Measurements from ENCODE around the gene SYT6. TPM values are rescaled to one million over a fixed set of nuclear protein-coding genes. Genes with fewer than 3 reads are reported as not detected.

SYT6 gene
- total RNA-seq, 4 donors from 2014 or later = 0.30 to 0.44 TPM; not detected in 2

DNA sequence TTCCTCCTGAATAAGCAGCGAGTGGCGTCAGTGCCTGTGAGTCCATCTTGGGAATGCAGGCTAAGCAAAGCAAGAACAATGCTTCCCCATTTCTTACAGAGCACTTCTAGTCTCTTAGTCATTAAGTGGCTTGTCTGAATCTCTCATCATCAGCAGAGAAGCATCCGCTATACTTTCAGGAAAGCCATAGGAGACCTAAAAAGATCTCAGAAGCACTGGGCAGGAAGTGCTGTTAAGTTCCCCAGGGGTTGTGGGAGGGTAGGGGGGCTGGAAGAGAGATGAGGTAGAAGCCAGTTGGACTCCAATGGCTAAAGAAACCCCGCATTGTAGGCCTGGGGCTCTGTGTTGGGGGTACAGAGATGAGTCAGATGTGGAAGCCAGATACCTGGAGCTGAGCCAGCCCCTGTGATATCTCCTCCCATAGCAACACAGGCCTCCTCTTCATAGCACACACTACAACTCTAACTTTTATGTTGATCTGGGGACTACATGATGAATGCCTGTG, 44.9 kb downstream of the SYT6 start:
- no peaks in the 10 kb centered on the region for H3K4me1 ChIP-seq
- no peak for DNase-seq (ENCODE audit: low spot score in 2 of 2)
- H3K27ac ChIP-seq = no peak overlapping the region
- no peaks in the 10 kb centered on the region for H3K27me3 ChIP-seq
- H3K9me3 ChIP-seq = no peaks in the 10 kb centered on the region
- H3K36me3 ChIP-seq = no peaks in the 10 kb centered on the region
- 68 to 78% methylated on average over 4 of the region's 4 CpGs for WGBS, 2 donors
- no peak overlapping the region for H3K4me3 ChIP-seq
- TF ChIP-seq POLR2A (IDR thresholded peaks at IDR 0.05) (no peak), EP300 (IDR thresholded peaks at IDR 0.05) (no peak)
- TF ChIP-seq, protein P1, sequence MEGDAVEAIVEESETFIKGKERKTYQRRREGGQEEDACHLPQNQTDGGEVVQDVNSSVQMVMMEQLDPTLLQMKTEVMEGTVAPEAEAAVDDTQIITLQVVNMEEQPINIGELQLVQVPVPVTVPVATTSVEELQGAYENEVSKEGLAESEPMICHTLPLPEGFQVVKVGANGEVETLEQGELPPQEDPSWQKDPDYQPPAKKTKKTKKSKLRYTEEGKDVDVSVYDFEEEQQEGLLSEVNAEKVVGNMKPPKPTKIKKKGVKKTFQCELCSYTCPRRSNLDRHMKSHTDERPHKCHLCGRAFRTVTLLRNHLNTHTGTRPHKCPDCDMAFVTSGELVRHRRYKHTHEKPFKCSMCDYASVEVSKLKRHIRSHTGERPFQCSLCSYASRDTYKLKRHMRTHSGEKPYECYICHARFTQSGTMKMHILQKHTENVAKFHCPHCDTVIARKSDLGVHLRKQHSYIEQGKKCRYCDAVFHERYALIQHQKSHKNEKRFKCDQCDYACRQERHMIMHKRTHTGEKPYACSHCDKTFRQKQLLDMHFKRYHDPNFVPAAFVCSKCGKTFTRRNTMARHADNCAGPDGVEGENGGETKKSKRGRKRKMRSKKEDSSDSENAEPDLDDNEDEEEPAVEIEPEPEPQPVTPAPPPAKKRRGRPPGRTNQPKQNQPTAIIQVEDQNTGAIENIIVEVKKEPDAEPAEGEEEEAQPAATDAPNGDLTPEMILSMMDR (IDR thresholded peaks at IDR 0.05) = no peak

- Histone ChIP-seq H3K27ac (no peak overlapping the region), H3K36me3 (no peaks in the 10 kb centered on the region), H3K4me1 (no peaks in the 10 kb centered on the region), H3K4me3 (no peak overlapping the region), H3K27me3 (no peaks in the 10 kb centered on the region), H3K9me3 (no peaks in the 10 kb centered on the region)
- DNase-seq (ENCODE audit: low spot score in 2 of 2) = no peak
- TF ChIP-seq, protein P1 (IDR thresholded peaks at IDR 0.05) = no peak
- no peak for TF ChIP-seq EP300 (IDR thresholded peaks at IDR 0.05)
- no peak for TF ChIP-seq POLR2A (IDR thresholded peaks at IDR 0.05)
- WGBS, 2 donors = 82 to 85% methylated on average over 7 of the region's 7 CpGs
These were observed 45.9 kb downstream of the SYT6 start for GRCh38 chr1:114107474-114108435.

GRCh38 chr1:114105421-114105979, 48.2 kb downstream of the SYT6 start:
- no peaks in the 10 kb centered on the region for H3K36me3 ChIP-seq
- H3K27ac ChIP-seq = no peak overlapping the region
- H3K9me3 ChIP-seq = no peaks in the 10 kb centered on the region
- no peaks in the 10 kb centered on the region for H3K4me1 ChIP-seq
- 52 to 57% methylated on average over 14 of the region's 14 CpGs for WGBS, 2 donors
- H3K4me3 ChIP-seq = no peak overlapping the region
- TF ChIP-seq, protein P1 (IDR thresholded peaks at IDR 0.05) = no peak
- TF ChIP-seq EP300 (IDR thresholded peaks at IDR 0.05) = no peak
- TF ChIP-seq POLR2A (IDR thresholded peaks at IDR 0.05) = no peak
- DNase-seq (ENCODE audit: low spot score in 2 of 2) = no peak
- H3K27me3 ChIP-seq = no peaks in the 10 kb centered on the region

DNA sequence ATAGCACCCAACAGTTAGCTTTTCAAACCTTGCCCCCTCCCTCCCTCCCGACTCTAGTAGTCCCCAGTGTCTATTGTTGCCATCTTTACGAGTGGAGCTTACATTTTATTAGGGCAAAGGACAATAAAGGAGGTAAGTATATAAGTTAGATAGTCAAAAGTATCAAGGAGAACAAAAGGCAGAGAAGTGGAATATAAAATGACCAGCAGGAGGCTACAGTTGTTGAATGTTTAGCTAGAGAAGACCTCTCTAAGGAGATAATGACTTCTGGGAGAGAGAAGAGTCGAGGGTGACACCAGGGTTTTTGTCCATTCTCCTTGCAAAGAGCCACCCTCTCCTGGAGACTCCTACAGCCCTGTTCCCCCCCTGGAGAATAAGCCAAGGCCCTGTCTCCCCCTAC, 48.7 kb downstream of the SYT6 start:
- TF ChIP-seq, protein P1 (IDR thresholded peaks at IDR 0.05) = no peak
- TF ChIP-seq EP300 (IDR thresholded peaks at IDR 0.05) = no peak
- no peak for TF ChIP-seq POLR2A (IDR thresholded peaks at IDR 0.05)

GRCh38 chr1:114103992-114104391, 49.7 kb downstream of the SYT6 start:
- 82 to 85% methylated on average over 2 of the region's 2 CpGs for WGBS, 2 donors
- DNase-seq (ENCODE audit: low spot score in 2 of 2) = no peak
- no peaks in the 10 kb centered on the region for H3K36me3 ChIP-seq

More for the DNA sequence above, 48.7 kb downstream of the SYT6 start:
- Histone ChIP-seq H3K36me3 (no peaks in the 10 kb centered on the region), H3K4me1 (no peaks in the 10 kb centered on the region), H3K27me3 (no peaks in the 10 kb centered on the region), H3K9me3 (no peaks in the 10 kb centered on the region), H3K4me3 (no peak overlapping the region), H3K27ac (no peak overlapping the region)
- no peak for DNase-seq (ENCODE audit: low spot score in 2 of 2)
- WGBS, 2 donors = 63 to 64% methylated on average over 3 of the region's 3 CpGs

More at GRCh38 chr1:114103992-114104391, 49.7 kb downstream of the SYT6 start:
- TF ChIP-seq, protein P1 (IDR thresholded peaks at IDR 0.05) = no peak
- no peak for TF ChIP-seq EP300 (IDR thresholded peaks at IDR 0.05)
- TF ChIP-seq POLR2A (IDR thresholded peaks at IDR 0.05) = no peak
- Histone ChIP-seq H3K27me3 (no peaks in the 10 kb centered on the region), H3K4me3 (no peak overlapping the region), H3K4me1 (no peaks in the 10 kb centered on the region), H3K27ac (no peak overlapping the region), H3K9me3 (no peaks in the 10 kb centered on the region)
